KOPT-K1 (cell line): Measurements from ENCODE around the gene FAM3D.

ENCODE experiments used
- H3K27ac ChIP-seq: fragments of 200-600 bp; sonication (generic); 2 replicates; pipeline ENCODE4 v1.5.1; 2016; ENCODE audit warnings: antibody characterized with exemption, mild to moderate bottlenecking, low read depth, low read length; ENCODE audit not compliant: poor library complexity, severe bottlenecking
- H3K36me3 ChIP-seq: fragments of 200-600 bp; sonication (generic); 2 replicates; pipeline ENCODE4 v1.5.1; 2017; ENCODE audit warnings: antibody characterized with exemption, mild to moderate bottlenecking, low read length, moderate library complexity; ENCODE audit not compliant: insufficient read depth
- H3K9me3 ChIP-seq: fragments of 200-600 bp; sonication (generic); 2 replicates; pipeline ENCODE4 v1.5.1; 2017; ENCODE audit warnings: antibody characterized with exemption, low read length, mild to moderate bottlenecking; ENCODE audit not compliant: insufficient read depth, poor library complexity, severe bottlenecking

FAM3D gene

DNA sequence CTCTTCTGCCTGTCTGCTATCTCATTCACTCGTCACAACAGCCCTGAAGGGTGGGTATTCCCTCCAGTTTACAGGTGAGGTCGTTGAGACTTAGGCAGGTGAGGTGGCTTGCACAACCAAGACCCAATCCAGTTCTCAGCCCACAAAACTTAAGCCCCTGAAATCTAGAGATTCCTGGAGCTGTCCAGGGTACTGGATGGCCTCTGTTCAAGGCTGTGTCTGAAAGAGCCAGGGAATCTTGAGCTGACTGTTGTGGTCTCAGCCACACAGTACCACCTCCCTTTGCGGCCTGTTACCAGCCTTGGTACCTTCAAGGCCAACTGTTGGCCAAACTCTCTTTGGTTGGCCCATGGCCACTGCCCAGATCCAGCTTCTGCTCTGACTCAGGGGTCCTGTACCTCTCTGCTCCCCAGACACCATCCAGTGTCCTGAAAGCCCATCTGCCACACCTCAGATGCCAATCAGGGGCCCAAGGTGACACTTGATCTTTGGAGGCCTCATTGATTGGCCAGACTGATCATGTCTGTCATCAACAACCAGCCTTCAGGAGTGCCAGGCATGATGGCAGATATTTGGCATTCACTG is 78.5 kb downstream of the FAM3D start:
- Histone ChIP-seq H3K36me3 (no peaks in the 10 kb centered on the region), H3K9me3 (no peaks in the 10 kb centered on the region)

DNA sequence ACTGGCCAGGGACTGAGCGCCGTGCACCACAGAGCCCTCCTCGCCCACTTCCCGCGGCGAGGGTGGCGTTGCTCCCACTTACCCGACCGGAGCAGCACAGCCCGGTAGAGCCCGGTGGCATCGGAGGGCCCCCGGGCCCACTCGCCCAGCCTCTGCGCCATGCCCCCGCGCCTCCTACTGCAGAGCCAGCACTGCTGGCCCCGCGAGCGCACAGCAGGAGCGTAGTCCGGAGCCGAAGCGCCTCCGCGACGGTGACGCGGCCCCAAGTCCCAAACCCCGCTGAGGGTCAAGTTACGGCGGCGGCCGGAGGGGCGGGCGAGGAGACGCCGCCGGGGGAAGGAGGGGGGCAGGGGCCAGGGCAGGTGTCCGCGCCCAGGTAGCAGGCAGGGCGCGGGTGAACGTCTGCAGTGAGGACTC is 79.8 kb downstream of the FAM3D start:
- H3K27ac ChIP-seq = no peak overlapping the region
- no peaks in the 10 kb centered on the region for H3K36me3 ChIP-seq
- H3K9me3 ChIP-seq = no peaks in the 10 kb centered on the region

More for the DNA sequence above, 78.5 kb downstream of the FAM3D start:
- no peak overlapping the region for H3K27ac ChIP-seq

DNA sequence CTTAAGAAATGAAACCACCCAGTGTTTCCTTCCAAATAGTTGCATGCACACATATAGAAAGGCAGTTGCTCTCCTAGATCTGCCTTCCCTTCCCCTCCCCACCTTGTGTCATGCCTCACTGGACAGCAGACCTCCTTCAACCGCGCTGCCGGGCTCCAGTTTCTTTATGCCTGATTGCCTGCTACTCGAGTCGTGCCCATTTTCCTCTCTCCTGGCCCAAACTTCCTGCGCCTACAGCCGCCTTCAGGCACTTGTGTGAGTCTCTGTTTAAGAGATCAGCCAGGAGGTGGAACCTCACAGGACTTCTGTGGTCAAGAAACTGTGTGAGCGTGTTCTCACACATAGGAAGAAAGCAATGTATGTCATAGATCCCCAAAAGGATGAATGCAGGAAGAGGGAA is 80.6 kb downstream of the FAM3D start:
- Histone ChIP-seq H3K27ac (no peak overlapping the region), H3K9me3 (no peaks in the 10 kb centered on the region), H3K36me3 (no peaks in the 10 kb centered on the region)

DNA sequence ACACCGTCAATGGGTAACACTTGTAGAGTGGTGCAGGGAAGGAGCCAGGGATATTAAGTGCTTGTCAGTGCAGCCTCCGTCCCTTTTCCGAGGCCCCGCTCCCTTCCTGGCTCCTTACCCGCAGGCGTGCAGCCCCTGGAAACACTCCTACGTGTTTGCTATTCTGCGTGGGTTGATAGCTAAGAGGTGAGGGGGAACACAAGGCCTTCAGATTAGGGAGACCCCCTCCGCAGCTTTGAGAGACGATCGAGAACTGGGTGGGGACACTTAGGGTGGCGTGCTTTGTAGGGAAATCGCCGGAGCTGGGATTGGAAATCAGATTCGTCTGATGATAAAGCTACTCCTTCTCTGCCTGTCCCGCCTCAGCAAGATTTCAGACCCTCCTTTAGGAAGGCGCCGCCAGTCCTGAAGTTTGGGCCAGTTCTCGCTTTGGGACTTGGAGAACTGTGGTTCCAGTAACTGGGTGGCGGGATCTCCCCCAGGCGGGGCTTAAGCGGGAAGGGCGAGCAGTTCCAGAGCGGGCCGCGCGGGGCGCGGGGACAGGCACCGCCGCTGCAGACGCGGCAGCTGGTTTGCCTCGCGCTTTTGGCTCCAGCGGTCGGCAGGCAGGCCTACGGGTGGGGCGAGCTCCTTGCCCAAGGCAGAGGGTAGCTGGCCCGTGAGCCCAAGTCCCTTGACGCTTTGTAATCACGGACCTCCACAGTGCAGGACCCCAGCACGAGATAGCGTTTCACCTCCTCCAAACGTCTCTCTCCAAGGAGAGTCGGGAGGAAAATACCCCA is 81.4 kb downstream of the FAM3D start:
- H3K27ac ChIP-seq = no peak overlapping the region
- H3K9me3 ChIP-seq = no peaks in the 10 kb centered on the region
- H3K36me3 ChIP-seq = no peaks in the 10 kb centered on the region

DNA sequence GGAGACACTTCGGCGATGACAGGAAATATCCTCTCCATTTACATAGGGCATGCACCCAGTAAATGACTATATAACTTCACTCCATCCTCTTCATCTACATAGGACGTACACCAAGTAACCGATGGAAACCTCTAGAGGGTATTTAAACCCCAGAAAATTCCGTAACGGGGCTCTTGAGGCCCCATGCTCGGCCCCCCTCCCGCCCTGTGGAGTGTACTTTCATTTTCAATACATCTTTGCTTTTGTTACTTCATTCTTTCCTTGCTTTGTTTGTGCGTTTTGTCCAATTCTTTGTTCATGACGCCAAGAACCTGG is 81.9 kb downstream of the FAM3D start:
- H3K27ac ChIP-seq = no peak overlapping the region

More for the DNA sequence above, 81.9 kb downstream of the FAM3D start:
- H3K9me3 ChIP-seq = no peaks in the 10 kb centered on the region
- no peaks in the 10 kb centered on the region for H3K36me3 ChIP-seq
